Ecto neural progenitor cell (in vitro differentiated cells): Measurements from ENCODE around the gene ERRFI1.
"Not testable (repeated sequence)": the region's sequence is repeated elsewhere in the genome, so short reads cannot be mapped to it uniquely, and the experiment has no call there.

Experiments used
- DNase-seq: peaks from one replicate; pipeline ENCODE4 v3.0.0-alpha.2; 2018; ENCODE audit warnings: low spot score

Gene ERRFI1, protein sequence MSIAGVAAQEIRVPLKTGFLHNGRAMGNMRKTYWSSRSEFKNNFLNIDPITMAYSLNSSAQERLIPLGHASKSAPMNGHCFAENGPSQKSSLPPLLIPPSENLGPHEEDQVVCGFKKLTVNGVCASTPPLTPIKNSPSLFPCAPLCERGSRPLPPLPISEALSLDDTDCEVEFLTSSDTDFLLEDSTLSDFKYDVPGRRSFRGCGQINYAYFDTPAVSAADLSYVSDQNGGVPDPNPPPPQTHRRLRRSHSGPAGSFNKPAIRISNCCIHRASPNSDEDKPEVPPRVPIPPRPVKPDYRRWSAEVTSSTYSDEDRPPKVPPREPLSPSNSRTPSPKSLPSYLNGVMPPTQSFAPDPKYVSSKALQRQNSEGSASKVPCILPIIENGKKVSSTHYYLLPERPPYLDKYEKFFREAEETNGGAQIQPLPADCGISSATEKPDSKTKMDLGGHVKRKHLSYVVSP

DNA sequence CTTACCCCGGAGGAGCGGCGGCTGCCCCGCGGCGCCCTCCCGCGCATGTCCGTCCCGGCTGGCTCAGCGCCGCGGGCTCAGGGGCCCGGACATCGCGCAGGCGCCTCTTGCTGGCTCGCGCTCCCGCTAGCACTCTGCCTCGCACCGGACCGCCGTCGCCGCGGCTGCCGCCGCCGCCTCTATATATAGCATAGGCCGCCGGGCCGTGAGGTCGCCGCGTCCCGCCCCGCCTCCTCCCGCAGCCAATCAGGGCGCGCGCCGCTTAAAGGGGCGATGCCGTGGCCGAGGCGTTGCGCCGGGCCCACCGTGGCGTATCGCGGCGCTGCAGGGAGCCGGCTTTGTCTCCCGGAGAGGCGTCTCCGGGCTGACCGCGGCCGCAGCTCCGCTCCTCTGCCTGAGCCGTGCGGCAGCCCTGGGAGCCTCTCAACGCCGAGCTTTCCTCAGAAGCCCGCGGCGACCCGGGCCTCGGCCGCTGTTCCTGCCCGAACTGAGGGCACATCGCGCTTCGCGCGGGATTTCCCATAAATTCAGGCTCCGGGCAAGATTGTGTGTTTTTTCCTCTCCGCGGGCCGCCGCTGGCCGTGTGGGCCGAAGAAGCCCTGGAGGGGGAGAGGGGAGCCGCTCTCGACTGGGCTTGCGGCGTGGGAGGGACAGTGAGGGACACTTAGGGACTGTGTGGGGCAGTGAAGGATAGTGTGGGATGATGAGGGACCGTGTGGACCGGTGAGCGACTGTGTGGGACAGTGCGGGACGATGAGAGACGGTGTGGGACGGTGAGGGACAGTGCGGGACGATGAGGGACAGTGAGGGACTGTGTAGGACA, at the start of gene ERRFI1:
Gene ERRFI1 (minus strand): TSS at position 157 of the 823 bp plus-strand sequence. CDS start 10,690 bp downstream, outside the sequence.
- peak; percentile 97 for DNase-seq

DNA sequence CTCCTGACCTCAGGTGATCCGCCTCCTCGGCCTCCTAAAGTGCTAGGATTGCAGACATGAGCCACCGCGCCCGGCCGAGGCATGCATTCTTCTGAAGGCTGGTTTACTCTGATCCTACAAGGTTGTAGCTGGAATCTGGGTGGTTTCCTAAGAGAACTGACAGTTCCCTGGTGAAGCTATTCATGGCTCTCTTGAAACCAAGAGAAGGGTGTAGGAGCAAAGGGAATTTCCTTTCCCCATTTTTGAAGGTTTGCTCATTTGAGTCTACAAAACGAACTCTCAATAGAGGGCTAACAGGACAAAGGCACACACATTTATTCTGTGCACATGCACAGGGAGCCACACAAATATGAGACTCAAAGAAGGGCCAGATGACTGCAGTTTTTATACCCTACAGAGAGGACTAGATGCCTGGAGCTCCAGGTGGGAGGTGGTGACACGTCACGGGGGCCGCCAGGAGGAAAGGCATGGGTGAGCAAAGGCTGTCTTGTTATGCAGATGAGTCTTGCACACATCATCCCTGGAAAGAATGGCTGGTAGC, 49.5 kb upstream of the ERRFI1 start:
- no peak for DNase-seq

DNA sequence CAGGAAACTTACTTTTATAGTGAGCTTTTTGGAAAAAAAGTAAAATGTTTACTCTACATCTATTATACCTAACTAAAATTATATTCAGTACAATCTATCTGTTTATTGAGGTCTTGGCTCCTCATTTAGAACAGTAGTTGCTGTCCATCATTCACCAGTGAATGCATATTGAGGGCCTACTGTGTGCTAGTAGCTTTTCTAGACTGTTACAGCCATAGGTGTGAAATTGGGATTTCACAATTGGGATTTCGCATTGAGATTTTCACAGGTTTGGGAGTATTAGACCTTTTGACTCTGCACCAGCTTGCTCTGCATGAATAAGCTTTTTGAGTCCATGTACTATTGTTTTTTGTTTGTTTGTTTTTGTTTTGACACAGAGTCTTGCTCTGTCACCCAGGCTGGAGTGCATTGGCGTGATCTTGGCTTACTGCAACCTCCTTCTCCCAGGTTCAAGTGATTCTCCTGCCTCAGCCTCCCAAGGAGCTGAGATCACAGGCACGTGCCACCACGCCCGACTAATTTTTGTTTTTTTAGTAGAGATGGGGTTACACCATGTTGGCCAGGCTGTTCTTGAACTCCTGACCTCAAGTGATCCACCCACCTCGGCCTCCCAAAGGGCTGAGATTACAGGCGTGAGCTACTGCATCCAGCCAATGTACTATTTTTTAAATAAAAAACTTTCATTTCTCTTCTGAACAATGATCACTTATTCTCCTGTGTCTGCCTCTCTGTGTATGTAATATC, 47.2 kb upstream of the ERRFI1 start:
- DNase-seq = no peak

DNA sequence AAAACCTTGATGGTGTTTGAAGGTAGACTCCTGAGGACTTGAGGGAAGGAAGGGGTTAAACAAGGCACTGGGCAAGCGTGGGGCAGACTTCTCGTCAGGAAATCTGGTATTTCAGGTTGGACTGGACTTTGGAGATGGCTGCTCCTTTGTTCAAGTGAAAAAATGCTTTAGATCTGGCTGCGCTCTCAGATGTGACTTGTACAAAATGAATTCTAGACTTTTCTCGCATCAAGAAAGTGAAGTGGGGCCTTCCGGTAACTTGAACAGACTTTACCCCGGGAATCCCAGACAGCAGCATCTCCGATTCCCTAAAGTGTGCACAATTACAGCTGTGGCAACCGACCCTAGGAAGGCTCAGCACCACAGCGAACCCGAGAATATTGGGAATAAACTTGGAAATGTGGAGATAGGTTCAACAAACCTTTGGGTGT, 44.3 kb upstream of the ERRFI1 start:
- no peak for DNase-seq

DNA sequence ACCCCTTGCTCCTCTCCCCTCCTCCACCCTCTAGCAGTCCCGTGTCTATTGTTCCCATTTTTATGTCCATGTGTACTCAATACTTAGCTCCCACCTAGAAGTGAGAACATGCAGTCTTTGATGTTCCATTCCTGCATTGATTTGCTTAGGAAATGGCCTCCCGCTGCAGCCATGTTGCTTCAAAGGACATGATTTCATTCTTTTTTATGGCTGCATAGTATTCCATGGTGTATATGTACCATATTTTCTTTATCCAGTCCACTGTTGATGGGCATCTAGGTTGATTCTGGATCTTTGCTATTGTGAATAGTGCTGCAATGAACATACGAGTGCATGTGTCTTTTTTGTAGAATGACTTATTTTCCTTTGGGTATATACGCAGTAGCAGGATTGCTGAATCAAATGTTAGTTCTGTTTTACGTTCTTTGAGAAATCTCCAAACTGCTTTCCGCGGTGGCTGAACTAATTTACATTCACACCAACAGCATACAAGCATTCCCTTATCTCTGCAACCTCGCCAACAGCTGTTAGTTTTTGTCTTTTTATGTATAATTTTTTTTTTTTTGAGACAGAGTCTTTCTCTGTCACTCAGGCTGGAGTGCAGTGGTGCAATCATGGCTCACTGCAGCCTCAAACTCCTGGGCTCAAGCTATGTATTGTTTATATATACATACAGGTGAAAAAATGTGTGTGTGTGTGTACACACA, 43.7 kb upstream of the ERRFI1 start:
- DNase-seq = not testable (repeated sequence)

DNA sequence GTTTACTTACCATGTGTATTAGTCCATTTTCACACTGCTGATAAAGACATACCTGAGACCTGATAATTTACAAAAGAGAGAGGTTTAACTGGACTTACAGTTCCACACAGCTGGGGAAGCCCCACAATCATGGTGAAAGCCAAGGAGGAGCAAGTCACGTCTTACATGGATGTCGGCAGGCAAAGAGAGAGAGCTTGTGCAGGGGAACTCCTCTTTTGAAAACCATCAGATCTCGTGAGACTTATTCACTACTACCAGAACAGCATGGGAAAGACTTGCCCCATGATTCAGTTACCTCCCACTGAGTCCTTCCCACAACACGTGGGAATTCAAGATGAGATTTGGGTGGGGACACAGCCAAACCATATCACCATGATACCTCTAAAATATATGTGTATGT, 39.3 kb upstream of the ERRFI1 start:
- DNase-seq = no peak

DNA sequence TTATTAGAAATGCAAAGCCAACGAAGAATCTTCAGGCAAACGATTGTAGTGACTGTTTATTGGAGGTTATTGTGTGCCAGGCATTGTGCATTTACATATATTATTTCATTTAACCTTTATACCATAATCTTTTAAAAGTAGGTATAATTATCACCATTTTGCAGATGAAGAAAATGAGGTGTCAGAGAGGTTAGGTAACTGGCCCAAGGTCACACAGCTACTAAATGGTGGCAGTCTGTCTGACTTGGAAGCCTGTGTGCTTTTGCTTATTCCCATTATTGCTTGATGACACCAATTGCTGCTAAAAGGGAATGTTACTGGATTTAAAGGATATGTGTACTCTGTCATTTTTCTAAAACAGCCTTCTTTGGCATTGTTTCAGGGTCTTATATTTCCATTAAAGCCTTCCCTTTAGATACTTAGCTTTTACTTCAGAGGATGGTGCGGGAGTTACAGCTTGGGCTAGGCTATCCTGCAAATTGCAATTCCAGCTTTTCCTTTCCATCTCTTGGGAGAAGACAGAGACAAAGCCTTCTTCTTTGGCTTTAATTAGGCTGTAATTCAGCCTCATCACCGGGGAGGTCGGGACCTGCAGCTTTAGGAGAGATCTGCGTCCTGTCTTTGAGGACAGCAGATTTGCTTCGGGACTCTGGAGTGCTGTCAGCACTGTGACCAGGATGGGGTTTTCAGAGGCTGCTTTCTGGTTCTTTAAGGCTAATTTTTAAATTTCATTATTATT, 37.4 kb upstream of the ERRFI1 start:
- DNase-seq = no peak

DNA sequence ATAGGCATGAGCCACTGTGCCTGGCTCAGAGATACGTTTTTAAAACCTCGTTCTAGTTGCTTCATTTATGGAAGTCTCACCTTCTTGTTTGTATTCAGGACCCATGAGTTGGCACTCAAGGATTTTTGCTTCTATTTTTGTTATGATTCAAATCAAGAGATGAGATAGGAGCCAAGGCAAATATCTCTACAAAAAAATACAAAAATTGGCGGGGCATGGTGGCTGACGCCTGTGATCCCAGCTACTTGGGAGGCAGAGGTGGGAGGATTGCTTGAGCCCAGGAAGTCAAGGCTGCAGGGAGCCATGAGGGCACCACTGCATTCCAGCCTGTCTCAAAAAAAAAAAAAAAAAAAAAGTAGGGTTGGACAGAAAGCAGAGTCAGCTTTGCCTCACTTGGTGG, 36.8 kb upstream of the ERRFI1 start:
- no peak for DNase-seq

DNA sequence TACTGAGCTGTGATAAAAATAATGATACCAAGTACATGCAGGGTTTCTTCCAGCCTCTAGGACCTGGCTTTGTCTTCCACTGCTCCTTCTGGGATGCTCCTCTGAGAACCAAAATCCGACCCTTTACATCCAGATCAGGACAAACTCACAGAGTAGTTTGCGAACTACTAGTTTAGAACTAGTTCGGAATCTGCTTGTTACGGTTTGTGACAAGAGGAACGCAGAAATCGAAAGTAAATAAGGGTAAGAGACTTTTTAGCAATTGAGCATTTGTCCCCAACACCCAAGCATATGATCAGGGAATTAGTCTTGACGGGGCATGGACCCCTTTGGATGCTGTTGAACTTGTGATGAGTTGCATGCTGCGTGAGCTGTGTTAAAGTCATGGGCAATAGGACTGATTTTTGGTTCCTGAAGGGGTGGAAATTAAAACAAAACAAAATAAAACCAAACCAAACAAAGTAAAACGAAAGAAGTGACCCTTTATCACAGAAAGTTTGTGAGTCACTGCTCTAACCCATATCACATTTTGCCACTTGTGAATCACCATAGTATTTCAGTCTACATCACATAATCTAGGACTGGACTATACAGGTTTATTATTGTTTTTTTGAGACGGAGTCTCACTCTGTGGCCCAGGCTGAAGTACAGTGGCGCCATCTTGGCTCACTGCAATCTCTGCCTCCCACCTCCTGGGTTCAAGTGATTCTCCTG, 35.7 kb upstream of the ERRFI1 start:
- no peak for DNase-seq

DNA sequence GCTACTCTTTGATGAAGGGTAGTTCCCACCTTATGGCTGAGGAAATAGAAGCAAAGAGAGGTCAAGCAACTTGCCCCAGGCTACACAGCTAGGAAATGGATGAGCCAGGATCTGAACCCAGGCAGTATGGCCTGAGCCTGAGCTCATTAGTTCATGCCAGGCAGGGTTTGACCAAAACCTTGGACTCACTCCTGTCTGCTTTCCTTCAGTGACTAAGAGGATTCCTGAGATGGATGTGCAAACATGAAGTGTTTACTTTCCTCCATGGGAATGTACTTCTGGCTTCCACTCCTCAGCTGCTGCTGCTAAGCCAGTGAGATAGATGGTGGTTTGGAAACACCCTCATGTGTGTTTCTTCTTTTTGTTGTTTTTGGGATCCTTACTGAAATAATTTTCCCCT, 35.1 kb upstream of the ERRFI1 start:
- DNase-seq = no peak

DNA sequence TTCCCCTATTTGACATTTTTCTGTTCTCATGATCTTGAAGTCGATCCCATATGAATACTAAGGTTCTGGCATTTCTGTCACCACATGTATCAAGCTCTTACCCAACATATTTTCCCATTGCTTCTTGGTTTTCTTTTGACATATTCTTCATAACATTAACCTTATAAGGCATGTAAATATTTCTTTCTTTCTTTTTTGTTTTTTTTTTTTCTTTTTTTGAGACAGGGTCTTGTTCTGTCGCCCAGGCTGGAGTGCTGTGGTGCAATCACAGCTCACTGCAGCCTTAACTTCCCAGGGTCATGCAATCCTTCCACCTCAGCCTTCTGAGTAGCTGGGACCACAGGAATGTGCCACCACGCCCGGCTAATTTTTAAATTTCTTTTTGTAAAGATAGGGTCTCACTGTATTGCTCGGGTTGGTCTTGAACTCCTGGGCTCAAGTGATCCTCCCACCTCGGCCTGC, 33.1 kb upstream of the ERRFI1 start:
- no peak for DNase-seq

DNA sequence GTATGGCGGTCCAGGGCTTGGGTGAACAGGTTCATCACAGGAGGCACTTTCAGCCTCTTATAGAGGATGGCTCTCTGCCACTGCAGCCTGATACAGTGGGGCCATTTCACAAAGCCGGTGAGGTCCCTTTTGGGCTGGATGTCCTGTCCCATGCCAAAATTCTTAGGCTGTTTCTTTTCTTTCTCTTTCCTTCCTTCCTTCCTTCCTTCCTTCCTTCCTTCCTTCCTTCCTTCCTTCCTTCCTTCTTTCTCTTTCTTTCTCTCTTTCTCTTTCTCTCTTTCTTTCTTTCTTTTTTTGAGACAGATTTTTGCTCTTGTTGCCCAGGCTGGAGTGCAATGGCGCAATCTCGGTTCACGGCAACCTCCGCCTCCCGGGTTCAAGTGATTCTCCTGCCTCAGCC, 31.7 kb upstream of the ERRFI1 start:
- DNase-seq = not testable (repeated sequence)

DNA sequence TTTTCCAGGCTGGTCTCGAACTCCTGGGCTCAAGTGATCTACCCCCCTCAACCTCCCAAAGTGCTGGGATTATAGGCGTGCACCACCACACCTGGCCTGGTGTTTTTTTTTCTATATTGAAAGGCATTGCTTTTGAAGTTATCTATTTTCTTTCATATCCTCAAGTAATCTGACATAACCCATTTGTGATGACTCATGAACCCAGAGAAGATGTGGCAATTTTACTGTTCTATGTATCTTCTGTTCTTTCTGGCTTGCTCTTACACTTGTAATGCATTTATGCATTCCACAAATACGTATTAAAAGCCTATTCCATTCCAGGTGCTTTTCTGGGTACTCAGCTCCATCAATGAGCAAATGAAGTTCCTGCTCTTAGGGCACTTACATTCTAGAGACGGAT, 29.9 kb upstream of the ERRFI1 start:
- no peak for DNase-seq

DNA sequence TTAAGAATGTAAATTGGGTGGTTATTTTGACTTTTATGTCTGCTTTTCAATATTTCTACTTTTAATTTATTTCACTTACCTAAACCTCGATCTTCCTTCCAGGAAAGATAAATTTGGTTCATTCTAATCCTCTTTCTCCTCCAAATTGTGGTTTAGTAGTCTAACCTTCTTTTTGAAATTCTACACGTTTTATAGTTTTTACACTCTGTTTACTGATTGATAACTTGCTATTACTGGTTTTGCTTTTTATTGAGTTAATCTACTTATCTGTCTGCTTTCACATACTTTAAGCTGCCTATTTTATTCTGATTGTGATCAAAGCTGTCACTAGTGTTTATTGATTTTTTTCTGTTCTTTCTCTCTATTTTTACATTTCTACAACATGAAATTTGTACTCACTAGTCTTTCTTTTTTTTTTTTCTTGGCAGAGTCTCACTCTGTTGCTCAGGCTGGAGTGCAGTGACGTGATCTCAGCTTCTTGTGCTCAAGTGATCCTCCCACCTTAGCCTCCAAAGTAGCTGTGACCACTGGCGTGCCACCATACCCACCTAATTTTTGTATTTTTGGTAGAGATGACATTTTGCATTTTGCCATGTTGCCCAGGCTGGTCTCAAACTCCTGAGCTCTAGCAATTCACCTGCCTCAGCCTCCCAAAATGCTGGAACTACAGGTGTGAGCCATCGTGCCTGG, 27.9 kb upstream of the ERRFI1 start:
- no peak for DNase-seq

DNA sequence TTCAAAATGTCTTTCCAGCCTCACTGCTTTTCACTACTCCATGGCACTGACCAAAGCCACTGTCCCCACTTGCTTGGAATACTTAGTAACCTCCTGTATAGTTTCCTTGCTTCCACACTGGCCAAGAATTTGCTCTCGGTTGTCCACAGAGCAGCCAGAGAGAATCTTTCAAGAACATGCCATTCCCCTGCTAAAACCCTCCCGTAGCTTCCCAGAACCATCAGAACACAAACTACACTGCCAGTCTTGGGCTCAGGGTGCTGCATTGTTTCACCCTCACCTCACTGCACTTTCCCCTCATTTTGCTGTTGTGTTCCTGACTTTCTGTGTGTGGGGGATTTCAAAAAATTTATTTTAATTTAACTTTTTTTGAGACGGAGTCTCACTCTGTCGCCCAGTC, 25.5 kb upstream of the ERRFI1 start:
- DNase-seq = no peak

DNA sequence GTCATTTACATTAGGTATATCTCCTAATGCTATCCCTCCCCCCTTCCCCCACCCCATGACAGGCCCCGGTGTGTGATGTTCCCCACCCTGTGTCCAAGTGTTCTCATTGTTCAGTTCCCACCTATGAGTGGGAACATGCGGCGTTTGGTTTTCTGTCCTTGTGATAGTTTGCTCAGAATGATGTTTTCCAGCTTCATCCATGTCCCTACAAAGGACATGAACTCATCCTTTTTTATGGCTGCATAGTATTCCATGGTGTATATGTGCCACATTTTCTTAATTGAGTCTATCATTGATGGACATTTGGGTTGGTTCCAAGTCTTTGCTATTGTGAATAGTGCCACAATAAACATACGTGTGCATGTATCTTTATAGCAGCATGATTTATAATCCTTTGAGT, 23.1 kb upstream of the ERRFI1 start:
- not testable (repeated sequence) for DNase-seq

DNA sequence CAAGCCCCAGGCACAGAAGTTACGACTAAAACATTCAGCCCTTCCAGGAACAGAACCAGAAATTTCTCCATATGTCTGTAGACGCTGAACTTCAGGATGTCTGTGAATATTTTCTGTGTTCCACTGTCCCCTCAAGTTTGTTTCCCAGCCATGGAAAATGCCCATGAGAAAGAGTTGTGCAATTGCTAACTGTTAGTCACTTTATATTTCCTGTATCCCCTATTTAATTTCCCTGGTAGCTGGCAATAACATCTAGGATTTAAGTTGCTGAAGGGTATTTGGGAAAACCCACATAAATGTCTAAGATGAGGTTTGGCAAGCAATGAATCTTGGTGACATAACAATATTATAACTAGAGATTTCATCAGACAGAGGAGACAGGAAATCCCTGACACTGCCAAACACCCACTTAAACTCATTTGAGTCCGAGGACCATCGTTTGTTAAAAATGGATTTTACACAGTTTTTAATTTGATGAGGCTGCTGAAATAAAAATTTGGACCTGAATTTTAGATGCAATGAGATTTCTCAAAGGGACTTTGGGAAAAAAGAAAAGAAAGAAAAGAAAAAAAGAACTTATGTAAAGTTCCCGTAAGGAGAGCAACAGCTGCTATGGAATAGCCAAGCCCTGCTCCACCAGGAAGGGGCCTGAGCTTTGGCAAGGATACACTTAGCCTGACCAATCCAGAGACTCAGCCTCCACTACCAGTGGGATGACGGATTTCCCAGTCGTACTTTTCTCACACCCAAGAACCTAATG, 21.8 kb upstream of the ERRFI1 start:
- no peak for DNase-seq

DNA sequence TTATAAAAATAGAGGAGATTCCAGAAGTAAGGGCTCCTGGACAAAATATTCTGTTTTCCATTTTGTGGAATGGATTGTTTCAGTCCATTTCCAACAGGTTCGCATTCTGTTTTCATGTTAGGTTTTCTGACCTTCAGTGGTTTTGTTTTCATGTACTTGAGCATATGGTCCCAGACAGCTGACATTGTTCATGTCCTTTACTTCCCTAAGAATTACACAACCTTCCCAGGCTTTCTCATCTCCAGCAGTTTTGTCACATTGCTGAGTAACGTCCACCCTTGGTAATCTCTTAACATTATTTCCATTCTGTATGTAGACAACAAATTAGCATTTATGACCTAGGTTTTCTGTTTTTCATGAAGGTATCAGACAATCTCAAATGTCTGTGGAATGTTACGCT, 21.0 kb upstream of the ERRFI1 start:
- DNase-seq = no peak

DNA sequence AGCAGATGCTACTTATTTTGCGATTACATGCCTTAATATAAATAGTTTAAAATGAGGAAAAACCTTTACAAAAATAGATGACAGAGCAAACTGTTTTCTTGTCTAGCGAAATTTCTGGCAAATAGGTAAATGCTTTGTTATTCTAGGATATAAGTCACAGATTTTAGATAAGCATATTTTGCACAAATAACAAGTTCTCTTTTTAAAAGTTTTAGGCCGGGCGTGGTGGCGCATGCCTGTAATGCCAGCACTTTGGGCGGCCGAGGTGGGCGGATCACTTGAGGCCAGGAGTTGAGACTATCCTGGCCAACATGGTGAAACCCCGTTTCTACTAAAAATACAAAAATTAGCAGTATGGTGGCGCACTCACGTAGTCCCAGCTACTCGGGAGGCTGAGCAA, 20.3 kb upstream of the ERRFI1 start:
- no peak for DNase-seq
